GM10248 (cell line): ENCODE results near the gene UBA3.

Experiments used
- CTCF ChIA-PET: fragments of 300-600 bp; sonication (Branson Sonifier 250); formaldehyde crosslinking; extraction: SDS; loops from one replicate; lab custom pipeline; 2021; ENCODE audit warnings: antibody characterized with exemption; lab: Yijun Ruan, JAX
- POLR2A ChIA-PET: fragments of 350-650 bp; sonication (Branson Sonifier 250); formaldehyde crosslinking; extraction: SDS; loops from one replicate; lab custom pipeline; 2020; ENCODE audit warnings: antibody characterized with exemption; lab: Yijun Ruan, JAX
- DNase-seq: peaks from one replicate; pipeline ENCODE4 v3.0.0; 2012; ENCODE audit errors: extremely low spot score
- TF ChIP-seq, protein P1 (sequence below): IDR thresholded peaks from 2 replicates; pipeline ENCODE4 v1.5.1; 2012; ENCODE audit warnings: mild to moderate bottlenecking, low read depth; ENCODE audit errors: extremely low read depth, missing control alignments, control extremely low read depth

Gene UBA3

DNA sequence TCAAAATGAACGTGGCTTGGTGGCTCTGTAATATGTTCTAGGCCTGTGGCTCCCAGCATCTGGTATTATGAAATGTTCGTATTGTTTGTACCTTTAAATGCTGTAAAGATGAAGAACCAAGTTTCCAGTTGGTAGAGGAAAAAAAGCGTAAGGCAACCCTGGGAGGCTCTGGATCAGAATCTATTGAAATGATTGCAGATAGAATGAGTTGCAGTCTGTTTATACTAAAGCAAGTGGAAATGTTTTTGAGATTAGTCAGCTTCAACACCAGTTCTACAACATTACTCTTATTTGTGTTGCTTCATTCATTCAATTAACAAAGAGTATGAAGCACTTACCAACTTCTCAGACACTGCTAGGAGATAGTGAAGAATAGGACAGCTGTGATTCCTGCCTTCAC lies 9.9 kb upstream of the UBA3 start:
- ChIA-PET POLR2A (interaction anchor here (0.6 kb wide), 1 partner anchor 41 kb away, joined by 3 read pairs; no protein-coding TSS in a partner anchor), CTCF (interaction anchor here (1.0 to 2.3 kb wide), 5 partner anchors 9 to 217 kb away, joined by 3 to 6 read pairs (median 5); no protein-coding TSS in a partner anchor)
- TF ChIP-seq, protein P1, sequence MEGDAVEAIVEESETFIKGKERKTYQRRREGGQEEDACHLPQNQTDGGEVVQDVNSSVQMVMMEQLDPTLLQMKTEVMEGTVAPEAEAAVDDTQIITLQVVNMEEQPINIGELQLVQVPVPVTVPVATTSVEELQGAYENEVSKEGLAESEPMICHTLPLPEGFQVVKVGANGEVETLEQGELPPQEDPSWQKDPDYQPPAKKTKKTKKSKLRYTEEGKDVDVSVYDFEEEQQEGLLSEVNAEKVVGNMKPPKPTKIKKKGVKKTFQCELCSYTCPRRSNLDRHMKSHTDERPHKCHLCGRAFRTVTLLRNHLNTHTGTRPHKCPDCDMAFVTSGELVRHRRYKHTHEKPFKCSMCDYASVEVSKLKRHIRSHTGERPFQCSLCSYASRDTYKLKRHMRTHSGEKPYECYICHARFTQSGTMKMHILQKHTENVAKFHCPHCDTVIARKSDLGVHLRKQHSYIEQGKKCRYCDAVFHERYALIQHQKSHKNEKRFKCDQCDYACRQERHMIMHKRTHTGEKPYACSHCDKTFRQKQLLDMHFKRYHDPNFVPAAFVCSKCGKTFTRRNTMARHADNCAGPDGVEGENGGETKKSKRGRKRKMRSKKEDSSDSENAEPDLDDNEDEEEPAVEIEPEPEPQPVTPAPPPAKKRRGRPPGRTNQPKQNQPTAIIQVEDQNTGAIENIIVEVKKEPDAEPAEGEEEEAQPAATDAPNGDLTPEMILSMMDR: no peak
- no peak for DNase-seq

DNA sequence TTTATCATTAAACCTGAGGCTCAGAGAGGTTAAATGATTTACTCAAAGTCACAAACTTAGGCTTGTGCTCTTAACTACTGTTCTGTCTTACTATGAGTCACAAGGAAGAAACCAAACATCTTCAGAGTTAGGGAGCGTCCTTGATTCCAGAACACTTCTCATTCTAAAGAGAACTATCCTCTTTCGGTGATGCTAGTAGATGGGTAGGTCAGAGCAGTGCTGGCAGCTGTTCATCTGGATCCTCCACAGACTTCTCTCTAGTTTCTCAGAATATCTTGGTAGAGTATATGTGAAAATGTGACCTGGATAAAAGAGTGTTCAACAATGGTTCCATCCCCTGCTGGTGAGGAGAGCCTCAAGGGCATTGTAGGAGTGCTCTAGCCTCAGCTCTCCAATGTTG lies 7.9 kb upstream of the UBA3 start:
- CTCF ChIA-PET: no interaction called here

GRCh38 chr3:69087030-69087791 lies 7.0 kb upstream of the UBA3 start:
- POLR2A ChIA-PET: no interaction called here
- TF ChIP-seq, protein P1: no peak
- no peak for DNase-seq
- CTCF ChIA-PET: interaction anchor here (1.4 to 1.9 kb wide), 4 partner anchors 8 to 33 kb away, joined by 3 to 5 read pairs (median 4); no protein-coding TSS in a partner anchor

More for the DNA sequence above, 7.9 kb upstream of the UBA3 start:
- DNase-seq: no peak
- POLR2A ChIA-PET: no interaction called here
- TF ChIP-seq, protein P1: no peak

- no peak for DNase-seq
- POLR2A ChIA-PET: interaction anchor here (0.6 to 0.9 kb wide), 2 partner anchors 12 to 15 kb away, joined by 3 to 6 read pairs; no protein-coding TSS in a partner anchor
- TF ChIP-seq, protein P1: no peak
- CTCF ChIA-PET: interaction anchor here (1.1 to 1.9 kb wide), 7 partner anchors 9 to 220 kb away, joined by 3 to 5 read pairs (median 4); no protein-coding TSS in a partner anchor
Observed at GRCh38 chr3:69085833-69086722, 5.9 kb upstream of the UBA3 start.

GRCh38 chr3:69085168-69085832 lies 5.1 kb upstream of the UBA3 start:
- ChIA-PET CTCF (interaction anchor here (0.8 to 1.9 kb wide), 8 partner anchors 8 to 221 kb away, joined by 3 to 5 read pairs (median 3); no protein-coding TSS in a partner anchor), POLR2A (interaction anchor here (1.0 kb wide), 1 partner anchor 7 kb away, joined by 4 read pairs; no protein-coding TSS in a partner anchor)
- no peak for DNase-seq
- TF ChIP-seq, protein P1: no peak
